ENCODE results near the gene SHOC2. TPM values are rescaled to one million over a fixed set of nuclear protein-coding genes. Genes with fewer than 3 reads are reported as not detected.

Gene SHOC2
- total and polyA plus RNA-seq, 2 of the 13 experiments (the other 11 are each of a cell fraction or from before 2014, with no cell fraction given): 8.6 to 25.5 TPM

DNA sequence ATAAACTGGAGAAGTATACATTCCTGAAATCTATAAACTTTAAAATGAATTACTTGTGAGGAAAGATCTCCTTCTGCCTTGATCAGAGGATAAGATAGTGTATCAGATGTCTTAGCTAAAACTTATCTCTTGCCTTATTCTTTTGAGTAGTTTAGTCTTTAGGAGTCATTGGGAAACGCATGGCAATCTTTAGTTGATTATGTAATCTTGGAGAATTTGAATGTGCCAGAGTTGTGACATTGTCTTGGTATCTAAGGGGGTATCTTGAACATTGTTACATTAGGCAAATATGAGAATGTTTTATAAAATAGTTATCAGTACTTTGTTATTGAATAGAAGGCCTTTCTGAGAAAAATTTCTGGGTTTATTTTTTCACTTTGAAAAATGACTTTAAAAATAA is 95.8 kb downstream of the SHOC2 start (continued):
- TF ChIP-seq, protein P1, sequence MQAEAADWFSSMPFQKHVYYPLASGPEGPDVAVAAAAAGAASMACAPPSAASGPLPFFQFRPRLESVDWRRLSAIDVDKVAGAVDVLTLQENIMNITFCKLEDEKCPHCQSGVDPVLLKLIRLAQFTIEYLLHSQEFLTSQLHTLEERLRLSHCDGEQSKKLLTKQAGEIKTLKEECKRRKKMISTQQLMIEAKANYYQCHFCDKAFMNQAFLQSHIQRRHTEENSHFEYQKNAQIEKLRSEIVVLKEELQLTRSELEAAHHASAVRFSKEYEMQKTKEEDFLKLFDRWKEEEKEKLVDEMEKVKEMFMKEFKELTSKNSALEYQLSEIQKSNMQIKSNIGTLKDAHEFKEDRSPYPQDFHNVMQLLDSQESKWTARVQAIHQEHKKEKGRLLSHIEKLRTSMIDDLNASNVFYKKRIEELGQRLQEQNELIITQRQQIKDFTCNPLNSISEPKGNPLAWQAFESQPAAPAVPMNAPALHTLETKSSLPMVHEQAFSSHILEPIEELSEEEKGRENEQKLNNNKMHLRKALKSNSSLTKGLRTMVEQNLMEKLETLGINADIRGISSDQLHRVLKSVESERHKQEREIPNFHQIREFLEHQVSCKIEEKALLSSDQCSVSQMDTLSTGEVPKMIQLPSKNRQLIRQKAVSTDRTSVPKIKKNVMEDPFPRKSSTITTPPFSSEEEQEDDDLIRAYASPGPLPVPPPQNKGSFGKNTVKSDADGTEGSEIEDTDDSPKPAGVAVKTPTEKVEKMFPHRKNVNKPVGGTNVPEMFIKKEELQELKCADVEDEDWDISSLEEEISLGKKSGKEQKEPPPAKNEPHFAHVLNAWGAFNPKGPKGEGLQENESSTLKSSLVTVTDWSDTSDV (CRISPR knock-in tag; IDR thresholded peaks at IDR 0.05): no peak

DNA sequence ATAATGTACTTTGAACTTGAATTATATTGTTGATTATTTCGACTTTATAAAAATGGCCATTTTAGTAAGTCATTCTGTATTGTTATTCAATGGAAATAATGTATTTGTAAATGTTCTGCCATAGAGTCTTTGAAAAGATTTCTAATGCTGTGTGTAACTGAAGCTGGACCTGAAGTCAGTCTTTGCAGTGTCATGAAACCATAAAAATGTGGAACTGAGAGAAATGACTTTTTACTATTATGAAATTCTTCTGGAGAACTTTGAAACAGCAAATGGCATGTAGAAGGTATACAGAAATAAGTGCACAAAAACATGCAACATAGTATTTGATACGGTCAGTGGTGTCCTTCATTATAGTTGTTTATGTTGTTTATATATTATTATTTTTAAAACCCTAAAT is 97.7 kb downstream of the SHOC2 start:
- in situ Hi-C loops (cut with HindIII; ENCODE audit: extremely low pct_ligation_motif_present, low pct_unique_long_range_greater_than_20kb) (no loop called here), intact Hi-C loops (cut with micrococcal nuclease; ENCODE audit: unreplicated experiment) (no loop called here)
- Histone ChIP-seq H3K4me3 (replicated peaks in 1 of 3; ENCODE audit: insufficient read depth in 1 of 3, low read depth in 2 of 3, low read length in 3 of 3) (no peak overlapping the region), H3K4me1 (ENCODE audit: insufficient read depth, low read length) (no peaks in the 10 kb centered on the region), H2AFZ (ENCODE audit: low read length) (no peak overlapping the region), H3K9me3 (ENCODE audit: low read length) (no peaks in the 10 kb centered on the region), H4K20me1 (ENCODE audit: insufficient read depth, low read length) (no peaks in the 10 kb centered on the region), H3K9ac (ENCODE audit: insufficient read depth, low read depth, low read length) (no peak overlapping the region), H3K79me2 (ENCODE audit: insufficient read depth, low read length) (no peaks in the 10 kb centered on the region), H3K36me3 (replicated peaks in 1 of 2; ENCODE audit: control insufficient read depth in 1 of 2, insufficient read depth in 2 of 2, low read length in 2 of 2) (no peaks in the 10 kb centered on the region; a peak in 1 of 5 replicates), H3K27ac (ENCODE audit: extremely low read length, insufficient read depth, low read length) (no peak overlapping the region), H3K27me3 (ENCODE audit: control insufficient read depth in 1 of 2, insufficient read depth in 2 of 2, low read length in 2 of 2) (no peaks in the 10 kb centered on the region), H3K4me2 (ENCODE audit: low read depth, low read length) (no peak overlapping the region)
- 92% methylated on average over 2 of the region's 2 CpGs for WGBS (ENCODE audit: low lambda C conversion rate)
- BruUV-seq (replicated peaks): no TSS peak
- CTCF ChIA-PET (ENCODE audit: low intra/inter-chr PET ratio, low total read pairs): no interaction called here
- FAIRE-seq (no peak), DNase-seq (ENCODE audit: low spot score) (no peak), ATAC-seq (no peak)
- POLR2A ChIA-PET: no interaction called here
- TF ChIP-seq ZNF720 (CRISPR knock-in tag; IDR thresholded peaks at IDR 0.05) (no peak), RCOR2 (CRISPR knock-in tag; IDR thresholded peaks at IDR 0.05) (no peak), ZNF329 (CRISPR knock-in tag; IDR thresholded peaks at IDR 0.05; ENCODE audit: low read depth) (no peak), EP300 (IDR thresholded peaks at IDR 0.05; ENCODE audit: low read depth in 2 of 2, low read length in 2 of 2) (no peak), EP300 (CRISPR knock-in tag; IDR thresholded peaks at IDR 0.05; ENCODE audit: borderline replicate concordance) (no peak)
- TF ChIP-seq, protein P2, sequence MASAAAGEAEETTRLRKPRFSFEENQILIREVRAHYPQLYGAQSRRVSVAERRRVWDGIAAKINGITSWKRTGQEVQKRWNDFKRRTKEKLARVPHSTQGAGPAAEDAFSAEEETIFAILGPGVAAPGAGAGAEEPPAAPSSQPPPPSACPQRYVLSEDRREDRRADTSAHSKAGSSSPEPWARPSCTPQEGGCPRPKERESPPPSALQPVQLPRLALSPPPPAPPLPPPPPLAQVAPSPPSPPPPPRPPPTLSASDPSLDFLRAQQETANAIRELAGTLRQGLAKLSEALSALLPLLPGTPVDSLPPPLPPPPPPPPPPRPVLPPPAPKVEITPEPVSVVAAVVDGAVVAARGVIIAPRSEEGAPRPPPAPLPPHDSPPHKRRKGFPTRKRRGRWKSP (CRISPR knock-in tag; IDR thresholded peaks at IDR 0.05): no peak
- TF ChIP-seq, protein P3, sequence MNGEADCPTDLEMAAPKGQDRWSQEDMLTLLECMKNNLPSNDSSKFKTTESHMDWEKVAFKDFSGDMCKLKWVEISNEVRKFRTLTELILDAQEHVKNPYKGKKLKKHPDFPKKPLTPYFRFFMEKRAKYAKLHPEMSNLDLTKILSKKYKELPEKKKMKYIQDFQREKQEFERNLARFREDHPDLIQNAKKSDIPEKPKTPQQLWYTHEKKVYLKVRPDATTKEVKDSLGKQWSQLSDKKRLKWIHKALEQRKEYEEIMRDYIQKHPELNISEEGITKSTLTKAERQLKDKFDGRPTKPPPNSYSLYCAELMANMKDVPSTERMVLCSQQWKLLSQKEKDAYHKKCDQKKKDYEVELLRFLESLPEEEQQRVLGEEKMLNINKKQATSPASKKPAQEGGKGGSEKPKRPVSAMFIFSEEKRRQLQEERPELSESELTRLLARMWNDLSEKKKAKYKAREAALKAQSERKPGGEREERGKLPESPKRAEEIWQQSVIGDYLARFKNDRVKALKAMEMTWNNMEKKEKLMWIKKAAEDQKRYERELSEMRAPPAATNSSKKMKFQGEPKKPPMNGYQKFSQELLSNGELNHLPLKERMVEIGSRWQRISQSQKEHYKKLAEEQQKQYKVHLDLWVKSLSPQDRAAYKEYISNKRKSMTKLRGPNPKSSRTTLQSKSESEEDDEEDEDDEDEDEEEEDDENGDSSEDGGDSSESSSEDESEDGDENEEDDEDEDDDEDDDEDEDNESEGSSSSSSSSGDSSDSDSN (CRISPR knock-in tag; IDR thresholded peaks at IDR 0.05): no peak
- TF ChIP-seq, protein P4, sequence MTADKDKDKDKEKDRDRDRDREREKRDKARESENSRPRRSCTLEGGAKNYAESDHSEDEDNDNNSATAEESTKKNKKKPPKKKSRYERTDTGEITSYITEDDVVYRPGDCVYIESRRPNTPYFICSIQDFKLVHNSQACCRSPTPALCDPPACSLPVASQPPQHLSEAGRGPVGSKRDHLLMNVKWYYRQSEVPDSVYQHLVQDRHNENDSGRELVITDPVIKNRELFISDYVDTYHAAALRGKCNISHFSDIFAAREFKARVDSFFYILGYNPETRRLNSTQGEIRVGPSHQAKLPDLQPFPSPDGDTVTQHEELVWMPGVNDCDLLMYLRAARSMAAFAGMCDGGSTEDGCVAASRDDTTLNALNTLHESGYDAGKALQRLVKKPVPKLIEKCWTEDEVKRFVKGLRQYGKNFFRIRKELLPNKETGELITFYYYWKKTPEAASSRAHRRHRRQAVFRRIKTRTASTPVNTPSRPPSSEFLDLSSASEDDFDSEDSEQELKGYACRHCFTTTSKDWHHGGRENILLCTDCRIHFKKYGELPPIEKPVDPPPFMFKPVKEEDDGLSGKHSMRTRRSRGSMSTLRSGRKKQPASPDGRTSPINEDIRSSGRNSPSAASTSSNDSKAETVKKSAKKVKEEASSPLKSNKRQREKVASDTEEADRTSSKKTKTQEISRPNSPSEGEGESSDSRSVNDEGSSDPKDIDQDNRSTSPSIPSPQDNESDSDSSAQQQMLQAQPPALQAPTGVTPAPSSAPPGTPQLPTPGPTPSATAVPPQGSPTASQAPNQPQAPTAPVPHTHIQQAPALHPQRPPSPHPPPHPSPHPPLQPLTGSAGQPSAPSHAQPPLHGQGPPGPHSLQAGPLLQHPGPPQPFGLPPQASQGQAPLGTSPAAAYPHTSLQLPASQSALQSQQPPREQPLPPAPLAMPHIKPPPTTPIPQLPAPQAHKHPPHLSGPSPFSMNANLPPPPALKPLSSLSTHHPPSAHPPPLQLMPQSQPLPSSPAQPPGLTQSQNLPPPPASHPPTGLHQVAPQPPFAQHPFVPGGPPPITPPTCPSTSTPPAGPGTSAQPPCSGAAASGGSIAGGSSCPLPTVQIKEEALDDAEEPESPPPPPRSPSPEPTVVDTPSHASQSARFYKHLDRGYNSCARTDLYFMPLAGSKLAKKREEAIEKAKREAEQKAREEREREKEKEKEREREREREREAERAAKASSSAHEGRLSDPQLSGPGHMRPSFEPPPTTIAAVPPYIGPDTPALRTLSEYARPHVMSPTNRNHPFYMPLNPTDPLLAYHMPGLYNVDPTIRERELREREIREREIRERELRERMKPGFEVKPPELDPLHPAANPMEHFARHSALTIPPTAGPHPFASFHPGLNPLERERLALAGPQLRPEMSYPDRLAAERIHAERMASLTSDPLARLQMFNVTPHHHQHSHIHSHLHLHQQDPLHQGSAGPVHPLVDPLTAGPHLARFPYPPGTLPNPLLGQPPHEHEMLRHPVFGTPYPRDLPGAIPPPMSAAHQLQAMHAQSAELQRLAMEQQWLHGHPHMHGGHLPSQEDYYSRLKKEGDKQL (CRISPR knock-in tag; IDR thresholded peaks at IDR 0.05; ENCODE audit: low read depth): no peak
